HL-60/S4 treated with phorbol 12-myristate 13-acetate at 8.2 ng/mL for 4 days and 3 days (cell line): ENCODE results near the gene CNTN2.

Experiments used
- in situ Hi-C: fragments of 300-500 bp; cut with MboI; formaldehyde crosslinking; loops from 2 replicates; pipeline ENCODE4 v1.15.0; 2022; ENCODE audit warnings: low sequenced_read_pairs

CNTN2 gene

GRCh38 chr1:205020466-205020865 is 22.5 kb upstream of the CNTN2 start:
- in situ Hi-C loops, result no loop called here

- in situ Hi-C loops, result no loop called here
Observed at GRCh38 chr1:205024679-205025078, 18.3 kb upstream of the CNTN2 start.

- in situ Hi-C loops, result no loop called here
Observed at GRCh38 chr1:205025239-205025638, 17.8 kb upstream of the CNTN2 start.

GRCh38 chr1:205026181-205026580 is 16.8 kb upstream of the CNTN2 start:
- in situ Hi-C loops, result no loop called here

GRCh38 chr1:205028390-205028789 is 14.6 kb upstream of the CNTN2 start:
- in situ Hi-C loops, result no loop called here

- in situ Hi-C loops, result no loop called here
Observed at GRCh38 chr1:205028924-205029323, 14.1 kb upstream of the CNTN2 start.

- in situ Hi-C loops, result no loop called here
Observed at GRCh38 chr1:205030241-205030640, 12.8 kb upstream of the CNTN2 start.

- in situ Hi-C loops, result no loop called here
Observed at GRCh38 chr1:205030896-205031295, 12.1 kb upstream of the CNTN2 start.

- in situ Hi-C loops, result no loop called here
Observed at GRCh38 chr1:205032508-205032907, 10.5 kb upstream of the CNTN2 start.

- in situ Hi-C loops, result no loop called here
Observed at GRCh38 chr1:205037539-205037938, 5.5 kb upstream of the CNTN2 start.

GRCh38 chr1:205038132-205038786 is 4.8 kb upstream of the CNTN2 start:
- in situ Hi-C loops, result no loop called here

GRCh38 chr1:205041001-205041715 is 1.9 kb upstream of the CNTN2 start:
- in situ Hi-C loops, result no loop called here

- in situ Hi-C loops, result no loop called here
Observed at GRCh38 chr1:205041998-205042910, 758 bp upstream of the CNTN2 start.

GRCh38 chr1:205043866-205044265 is 854 bp downstream of the CNTN2 start:
- in situ Hi-C loops, result no loop called here

GRCh38 chr1:205044741-205045140 is 1.7 kb downstream of the CNTN2 start:
- in situ Hi-C loops, result no loop called here

- in situ Hi-C loops, result no loop called here
Observed at GRCh38 chr1:205045146-205045545, 2.1 kb downstream of the CNTN2 start.

GRCh38 chr1:205046870-205047269 is 3.9 kb downstream of the CNTN2 start:
- in situ Hi-C loops, result no loop called here

GRCh38 chr1:205047764-205048231 is 4.8 kb downstream of the CNTN2 start:
- in situ Hi-C loops, result no loop called here

- in situ Hi-C loops, result no loop called here
Observed at GRCh38 chr1:205048382-205048781, 5.4 kb downstream of the CNTN2 start.

GRCh38 chr1:205049479-205049878 is 6.5 kb downstream of the CNTN2 start:
- in situ Hi-C loops, result no loop called here

GRCh38 chr1:205052690-205053089 is 9.7 kb downstream of the CNTN2 start:
- in situ Hi-C loops, result no loop called here
